IPS-15b (cell line): Measurements from ENCODE around the gene NR1D1.

Experiments used
- H3K27me3 ChIP-seq: one replicate; pipeline ENCODE4 v1.6.1; 2013; ENCODE audit warnings: low read length; ENCODE audit not compliant: control insufficient read depth, insufficient read depth
- H3K36me3 ChIP-seq: one replicate; pipeline ENCODE4 v1.6.1; 2013; ENCODE audit warnings: low read length; ENCODE audit not compliant: control insufficient read depth, insufficient read depth
- H3K4me1 ChIP-seq: one replicate; pipeline ENCODE4 v1.6.1; 2013; ENCODE audit warnings: mild to moderate bottlenecking, low read length; ENCODE audit not compliant: control insufficient read depth, insufficient read depth
- H3K4me3 ChIP-seq: one replicate; pipeline ENCODE4 v1.5.1; 2013; ENCODE audit warnings: low read depth, low read length
- H3K9ac ChIP-seq: one replicate; pipeline ENCODE4 v1.6.1; 2013; ENCODE audit warnings: low read depth, mild to moderate bottlenecking, low read length
- H3K9me3 ChIP-seq: one replicate; pipeline ENCODE4 v1.6.1; 2013; ENCODE audit warnings: mild to moderate bottlenecking, low read length; ENCODE audit not compliant: control insufficient read depth, insufficient read depth

NR1D1 gene

DNA sequence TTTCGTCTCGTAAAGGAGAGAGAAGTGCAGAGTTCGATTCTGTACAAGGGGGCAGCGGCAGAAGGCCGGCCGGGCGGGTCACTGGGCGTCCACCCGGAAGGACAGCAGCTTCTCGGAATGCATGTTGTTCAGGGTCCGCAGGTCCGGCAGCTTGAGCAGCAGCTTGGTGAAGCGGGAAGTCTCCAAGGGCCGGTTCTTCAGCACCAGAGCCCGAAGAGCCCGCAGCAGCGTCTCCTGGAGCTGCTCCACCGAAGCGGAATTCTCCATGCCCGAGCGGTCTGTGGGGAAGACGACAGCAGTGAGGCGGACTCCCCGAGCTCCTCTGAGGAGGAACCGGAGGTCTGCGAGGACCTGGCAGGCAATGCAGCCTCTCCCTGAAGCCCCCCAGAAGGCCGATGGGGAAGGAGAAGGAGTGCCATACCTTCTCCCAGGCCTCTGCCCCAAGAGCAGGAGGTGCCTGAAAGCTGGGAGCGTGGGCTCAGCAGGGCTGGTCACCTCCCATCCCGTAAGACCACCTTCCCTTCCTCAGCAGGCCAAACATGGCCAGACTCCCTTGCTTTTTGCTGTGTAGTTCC, 7.3 kb downstream of the NR1D1 start:
- H3K9ac ChIP-seq = no peak overlapping the region
- H3K9me3 ChIP-seq = no peaks in the 10 kb centered on the region

DNA sequence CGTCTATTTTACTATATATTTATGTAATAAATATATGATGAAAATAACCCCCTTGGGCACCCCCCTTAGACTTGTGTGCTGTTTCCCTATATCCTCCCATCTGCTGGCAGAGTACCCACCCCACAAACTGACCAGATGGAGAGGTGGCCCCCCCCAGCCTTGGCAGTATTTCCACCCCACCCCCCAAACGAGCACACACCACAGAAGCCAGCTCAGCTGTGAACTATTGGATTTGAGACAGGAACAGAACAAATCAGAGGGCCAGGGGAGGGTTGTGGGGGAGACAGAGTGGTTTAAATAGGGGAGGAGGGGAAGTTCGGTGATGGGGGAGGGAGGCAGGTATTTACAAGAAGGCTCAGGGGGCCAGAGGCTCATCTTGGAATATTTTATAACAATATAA, 7.8 kb downstream of the NR1D1 start:
- H3K4me1 ChIP-seq = peaks cover 3% of the 10 kb centered on the region
- no peak overlapping the region for H3K4me3 ChIP-seq
- no peak overlapping the region for H3K9ac ChIP-seq
- peaks cover 36% of the 10 kb centered on the region for H3K36me3 ChIP-seq
- no peaks in the 10 kb centered on the region for H3K27me3 ChIP-seq
- H3K9me3 ChIP-seq = no peaks in the 10 kb centered on the region

More for the DNA sequence above, 7.3 kb downstream of the NR1D1 start:
- Histone ChIP-seq H3K4me1 (peaks cover 3% of the 10 kb centered on the region), H3K27me3 (no peaks in the 10 kb centered on the region), H3K36me3 (peaks cover 32% of the 10 kb centered on the region), H3K4me3 (no peak overlapping the region)

DNA sequence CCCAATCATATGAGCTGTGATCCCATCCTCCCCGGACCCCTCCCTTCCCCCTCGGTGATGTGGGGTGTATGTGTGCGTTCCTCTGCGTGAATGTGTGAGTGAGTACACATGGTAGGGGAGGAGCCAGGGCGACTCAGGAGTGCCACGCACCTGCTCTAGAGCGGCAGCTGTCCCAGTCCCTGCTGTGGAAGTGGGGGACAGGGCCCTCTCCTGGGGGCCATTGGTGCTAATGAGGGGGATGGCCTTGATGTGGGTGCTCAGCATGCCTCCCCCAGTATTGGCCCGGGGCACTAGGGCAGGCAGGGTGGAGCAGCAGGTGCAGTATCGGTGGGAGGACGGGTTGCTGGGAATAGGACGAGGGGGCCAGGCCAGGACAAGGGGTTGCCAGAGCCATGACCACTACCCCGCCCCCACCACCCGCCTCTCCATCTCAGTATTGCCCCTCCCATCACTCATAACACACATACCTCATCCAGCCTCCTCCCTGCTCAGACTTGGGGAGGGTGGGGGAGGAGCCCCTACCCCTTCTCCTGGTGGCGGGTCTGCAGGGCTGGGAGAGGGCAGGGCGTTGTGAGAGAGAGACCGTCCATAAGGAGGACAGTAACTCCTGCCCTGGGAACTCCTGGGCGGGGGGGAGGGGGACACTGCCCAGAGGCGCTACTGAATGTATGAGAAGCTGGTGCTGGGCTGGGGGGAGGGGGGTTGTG, 8.5 kb downstream of the NR1D1 start:
- H3K36me3 ChIP-seq = peaks cover 41% of the 10 kb centered on the region
- no peaks in the 10 kb centered on the region for H3K9me3 ChIP-seq
- peaks cover 3% of the 10 kb centered on the region for H3K4me1 ChIP-seq
- H3K27me3 ChIP-seq = no peaks in the 10 kb centered on the region
- no peak overlapping the region for H3K9ac ChIP-seq
- H3K4me3 ChIP-seq = no peak overlapping the region

DNA sequence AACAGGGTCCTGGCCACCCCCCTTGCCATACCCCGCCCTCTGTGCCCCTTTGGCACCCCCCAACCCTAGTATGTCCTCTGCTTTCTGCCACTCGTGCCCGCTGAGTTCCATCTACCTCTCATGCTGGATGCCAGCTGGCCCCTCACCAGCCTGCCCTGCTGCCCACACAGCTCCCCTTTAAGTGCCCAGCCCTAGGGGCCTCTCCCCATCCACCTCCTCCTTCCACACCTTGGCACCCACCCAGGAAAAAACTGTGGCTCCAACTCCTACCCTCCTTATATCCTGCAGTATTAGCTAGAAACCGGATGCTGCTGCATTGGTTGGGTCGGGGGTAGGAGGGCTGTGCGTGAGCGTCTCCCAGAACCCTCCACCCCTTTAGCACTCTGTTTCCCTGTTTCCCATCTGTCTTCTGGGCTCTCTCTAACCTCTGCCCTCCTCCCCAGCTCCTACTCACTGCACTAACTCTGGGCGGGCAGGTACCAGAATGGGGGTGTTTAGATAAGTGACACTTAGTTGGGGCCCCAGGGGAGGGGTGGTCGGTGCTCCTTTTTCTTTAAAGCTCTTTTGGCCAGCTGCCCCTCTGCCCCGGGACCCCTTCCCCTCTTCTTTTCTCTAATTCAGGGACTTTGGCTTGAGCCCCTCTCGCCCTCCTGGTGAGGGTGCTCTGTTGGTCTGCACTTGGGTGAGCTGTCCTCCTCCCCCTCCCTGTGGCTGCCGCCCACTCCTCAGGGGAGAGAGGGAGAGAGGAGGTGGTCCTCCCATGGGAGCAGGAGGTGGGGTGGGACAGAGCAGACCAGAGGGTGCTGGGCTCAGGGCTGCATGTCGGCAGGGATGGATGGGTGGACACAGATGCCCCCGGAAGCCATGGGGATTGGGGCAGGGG, 9.9 kb downstream of the NR1D1 start:
- H3K4me3 ChIP-seq = no peak overlapping the region
- no peaks in the 10 kb centered on the region for H3K9me3 ChIP-seq
- no peak overlapping the region for H3K9ac ChIP-seq
- peaks cover 3% of the 10 kb centered on the region for H3K4me1 ChIP-seq
- H3K36me3 ChIP-seq = peaks cover 33% of the 10 kb centered on the region
- no peaks in the 10 kb centered on the region for H3K27me3 ChIP-seq

DNA sequence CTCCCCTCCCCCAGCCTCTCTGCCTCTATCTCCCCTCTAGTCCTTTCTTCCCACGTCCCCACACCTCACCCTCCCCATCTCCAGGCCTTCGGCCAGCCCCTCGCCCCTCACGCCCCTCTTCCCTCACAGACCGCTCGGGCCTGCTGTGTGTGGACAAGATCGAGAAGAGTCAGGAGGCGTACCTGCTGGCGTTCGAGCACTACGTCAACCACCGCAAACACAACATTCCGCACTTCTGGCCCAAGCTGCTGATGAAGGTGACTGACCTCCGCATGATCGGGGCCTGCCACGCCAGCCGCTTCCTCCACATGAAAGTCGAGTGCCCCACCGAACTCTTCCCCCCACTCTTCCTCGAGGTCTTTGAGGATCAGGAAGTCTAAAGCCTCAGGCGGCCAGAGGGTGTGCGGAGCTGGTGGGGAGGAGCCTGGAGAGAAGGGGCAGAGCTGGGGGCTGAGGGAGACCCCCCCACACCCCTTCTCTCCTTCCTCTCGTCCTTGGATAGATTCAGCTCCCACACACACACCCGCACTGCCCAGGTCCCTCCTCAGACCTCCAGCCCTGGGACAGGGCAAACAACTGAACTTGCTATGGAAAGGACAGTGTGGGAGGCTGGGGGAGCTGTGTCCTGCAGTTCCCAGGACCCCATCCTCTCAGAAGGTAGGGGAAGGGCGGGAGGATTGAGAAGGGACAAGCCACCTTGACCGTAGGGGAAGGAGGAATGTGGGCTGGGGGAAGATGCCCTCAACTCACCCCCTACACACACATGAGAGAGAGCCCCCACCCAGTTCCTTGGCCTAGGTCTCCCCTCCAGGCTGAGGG, 11.1 kb downstream of the NR1D1 start:
- Histone ChIP-seq H3K4me1 (peaks cover 3% of the 10 kb centered on the region), H3K9ac (no peak overlapping the region), H3K9me3 (no peaks in the 10 kb centered on the region), H3K4me3 (no peak overlapping the region), H3K27me3 (no peaks in the 10 kb centered on the region), H3K36me3 (peaks cover 25% of the 10 kb centered on the region)

DNA sequence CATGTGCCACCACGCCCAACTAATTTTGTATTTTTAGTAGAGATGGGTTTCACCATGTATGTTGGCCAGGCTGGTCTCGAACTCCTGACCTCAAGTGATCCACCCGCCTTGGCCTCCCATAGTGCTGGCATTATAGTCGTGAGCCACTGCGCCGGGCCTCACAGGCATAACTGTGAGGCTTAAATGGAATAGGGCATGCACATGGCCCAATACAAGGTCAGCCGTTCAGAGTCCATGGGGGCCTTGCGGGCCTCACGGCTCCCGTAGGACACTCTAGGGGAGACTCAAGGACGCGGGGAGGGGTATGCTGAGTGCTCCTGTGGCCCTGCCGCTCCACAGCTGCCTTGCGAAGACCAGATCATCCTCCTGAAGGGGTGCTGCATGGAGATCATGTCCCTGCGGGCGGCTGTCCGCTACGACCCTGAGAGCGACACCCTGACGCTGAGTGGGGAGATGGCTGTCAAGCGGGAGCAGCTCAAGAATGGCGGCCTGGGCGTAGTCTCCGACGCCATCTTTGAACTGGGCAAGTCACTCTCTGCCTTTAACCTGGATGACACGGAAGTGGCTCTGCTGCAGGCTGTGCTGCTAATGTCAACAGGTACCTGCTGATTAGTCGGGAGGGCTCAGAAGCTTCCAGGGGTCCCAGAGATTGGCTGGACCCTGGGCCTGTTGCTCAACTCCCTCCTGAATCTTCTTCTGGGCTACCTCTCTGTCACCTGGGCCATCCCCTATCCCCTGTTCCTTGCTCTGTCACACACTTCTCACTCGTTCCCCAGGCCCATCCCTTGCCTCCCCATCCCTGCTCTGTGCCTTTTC, 12.3 kb downstream of the NR1D1 start:
- no peak overlapping the region for H3K4me3 ChIP-seq
- no peak overlapping the region for H3K9ac ChIP-seq
- H3K27me3 ChIP-seq = no peaks in the 10 kb centered on the region
- peaks cover 14% of the 10 kb centered on the region for H3K36me3 ChIP-seq
- peaks cover 3% of the 10 kb centered on the region for H3K4me1 ChIP-seq
- H3K9me3 ChIP-seq = no peaks in the 10 kb centered on the region

DNA sequence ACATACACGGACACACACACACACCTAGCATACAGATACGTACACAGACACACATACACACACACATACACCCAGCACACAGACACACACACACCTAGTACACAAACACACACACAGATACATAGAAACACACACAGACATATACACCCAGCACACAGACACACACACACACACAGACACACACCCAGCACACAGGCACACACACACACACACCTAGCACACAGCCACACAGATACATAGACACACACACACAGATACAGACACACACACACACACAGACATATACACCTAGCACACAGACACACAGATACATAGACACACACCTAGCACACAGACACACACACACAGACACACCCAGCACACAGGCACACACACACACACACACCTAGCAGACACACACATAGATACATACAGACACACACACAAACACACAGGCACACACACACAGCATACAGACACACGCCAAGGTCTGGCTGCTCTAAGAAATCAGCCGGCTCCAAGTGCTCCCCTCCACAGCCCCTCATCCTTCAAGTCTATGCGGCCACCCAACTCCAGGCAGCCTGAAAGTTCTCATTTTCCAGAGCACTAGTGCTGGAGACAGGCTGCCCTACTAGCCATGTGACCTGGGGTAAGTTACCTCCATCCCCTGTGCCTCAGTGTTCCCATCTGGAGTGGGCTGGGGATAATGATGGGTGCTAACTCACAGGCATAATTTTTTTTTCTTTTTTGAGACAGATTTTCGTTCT, 13.2 kb downstream of the NR1D1 start:
- peaks cover 11% of the 10 kb centered on the region for H3K36me3 ChIP-seq
- H3K9me3 ChIP-seq = no peaks in the 10 kb centered on the region
- H3K27me3 ChIP-seq = no peaks in the 10 kb centered on the region
- H3K4me1 ChIP-seq = peaks cover 3% of the 10 kb centered on the region
- H3K9ac ChIP-seq = no peak overlapping the region
- no peak overlapping the region for H3K4me3 ChIP-seq

DNA sequence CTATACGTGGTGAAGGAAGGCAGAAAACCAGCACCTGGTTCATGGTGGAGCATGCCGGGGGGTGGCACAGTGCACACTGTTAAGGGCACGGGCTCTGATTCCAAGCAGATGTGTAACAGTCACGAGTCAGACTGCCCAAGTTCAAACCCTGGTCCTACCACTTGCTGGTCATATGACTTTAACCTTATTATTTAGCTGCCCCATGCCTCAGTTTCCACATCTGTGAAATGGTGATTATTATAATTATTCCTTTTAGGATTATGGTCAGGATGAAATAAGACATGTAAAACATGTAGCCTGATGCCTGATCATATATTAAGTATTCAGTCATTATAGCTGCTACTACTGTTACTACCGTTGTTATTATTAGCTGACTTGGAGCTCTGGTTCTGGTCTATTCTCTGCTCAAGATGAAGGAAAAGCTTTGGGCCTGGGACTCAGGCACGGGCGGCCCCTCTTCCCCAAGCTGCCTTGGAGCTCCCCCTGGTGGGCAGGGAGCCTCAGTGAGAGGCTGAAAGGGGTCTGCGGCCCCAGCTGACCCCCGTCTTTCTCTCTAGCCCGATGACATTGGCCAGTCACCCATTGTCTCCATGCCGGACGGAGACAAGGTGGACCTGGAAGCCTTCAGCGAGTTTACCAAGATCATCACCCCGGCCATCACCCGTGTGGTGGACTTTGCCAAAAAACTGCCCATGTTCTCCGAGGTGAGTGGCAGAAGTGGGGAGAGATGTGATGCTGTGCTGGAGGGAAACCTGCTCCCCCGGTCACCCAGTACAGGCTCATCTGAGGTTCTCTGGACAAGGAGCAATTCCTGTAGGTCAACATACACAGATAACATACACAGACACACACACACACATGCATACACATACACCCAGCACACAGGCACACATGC, 14.0 kb downstream of the NR1D1 start:
- Histone ChIP-seq H3K36me3 (peaks cover 11% of the 10 kb centered on the region), H3K27me3 (no peaks in the 10 kb centered on the region)

DNA sequence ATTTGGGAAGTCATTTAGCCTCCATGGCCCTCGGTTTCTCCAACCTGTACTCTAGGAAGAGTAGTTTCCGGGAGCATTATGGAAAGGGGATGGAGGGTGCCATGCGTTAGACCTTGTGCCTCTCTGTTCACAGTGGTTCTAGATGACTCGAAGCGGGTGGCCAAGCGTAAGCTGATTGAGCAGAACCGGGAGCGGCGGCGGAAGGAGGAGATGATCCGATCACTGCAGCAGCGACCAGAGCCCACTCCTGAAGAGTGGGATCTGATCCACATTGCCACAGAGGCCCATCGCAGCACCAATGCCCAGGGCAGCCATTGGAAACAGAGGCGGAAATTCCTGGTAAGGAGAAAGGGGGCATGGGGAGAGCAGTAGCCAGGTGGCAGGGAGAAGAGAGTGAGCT, 15.9 kb downstream of the NR1D1 start:
- no peaks in the 10 kb centered on the region for H3K4me1 ChIP-seq
- H3K36me3 ChIP-seq = peaks cover 11% of the 10 kb centered on the region
- H3K4me3 ChIP-seq = no peak overlapping the region
- no peaks in the 10 kb centered on the region for H3K9me3 ChIP-seq
- no peaks in the 10 kb centered on the region for H3K27me3 ChIP-seq
- H3K9ac ChIP-seq = no peak overlapping the region

More for the DNA sequence above, 14.0 kb downstream of the NR1D1 start:
- no peak overlapping the region for H3K9ac ChIP-seq
- no peak overlapping the region for H3K4me3 ChIP-seq
- no peaks in the 10 kb centered on the region for H3K9me3 ChIP-seq
- H3K4me1 ChIP-seq = peaks cover 3% of the 10 kb centered on the region

DNA sequence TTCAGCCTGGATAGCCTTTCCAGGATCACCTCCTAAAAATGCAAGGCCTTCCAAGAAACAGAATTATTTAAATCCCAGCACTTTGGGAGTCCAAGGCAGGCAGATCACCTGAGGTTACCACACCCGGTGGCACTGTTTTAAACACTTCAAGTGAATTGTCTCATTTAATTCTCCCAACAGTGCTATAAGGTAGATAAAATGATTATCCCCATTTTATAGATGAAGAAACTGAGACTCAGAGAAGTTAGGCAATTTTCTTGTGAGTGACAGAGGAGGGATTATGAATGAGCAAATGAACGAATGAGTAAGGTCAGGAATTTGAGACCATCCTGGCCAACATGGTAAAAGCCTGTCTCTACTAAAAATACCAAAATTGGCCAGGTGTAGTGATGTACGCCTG, 20.8 kb downstream of the NR1D1 start:
- Histone ChIP-seq H3K9me3 (no peaks in the 10 kb centered on the region), H3K36me3 (no peaks in the 10 kb centered on the region), H3K4me3 (no peak overlapping the region), H3K27me3 (no peaks in the 10 kb centered on the region), H3K4me1 (peaks cover 11% of the 10 kb centered on the region), H3K9ac (no peak overlapping the region)
